GM23338 (cell line): Measurements from ENCODE around the gene OTUD4. TPM values are rescaled to one million over a fixed set of nuclear protein-coding genes. Genes with fewer than 3 reads are reported as not detected.

Experiments
- ATAC-seq: fragments of 200-7000 bp; cut with Tn5 transposase; 3 replicates; pipeline ENCODE4 v1.9.1; 2020
- DNase-seq: peaks from one replicate; pipeline ENCODE4 v3.0.0-alpha.2; 2015; ENCODE audit warnings: low spot score
- H2AFZ ChIP-seq: fragments of 200-600 bp; sonication (generic); 2 replicates; pipeline ENCODE4 v1.8.0; 2016; ENCODE audit warnings: antibody characterized with exemption, mild to moderate bottlenecking, moderate library complexity
- H3F3A ChIP-seq: fragments of 200-600 bp; sonication (generic); replicated peaks from 2 replicates; pipeline ENCODE4 v1.8.0; 2017; ENCODE audit warnings: antibody characterized with exemption, mixed run types, low read depth
- H3K27ac ChIP-seq: fragments of 200-600 bp; sonication (generic); 2 replicates; pipeline ENCODE4 v1.6.1; 2016; ENCODE audit warnings: low read depth
- H3K27me3 ChIP-seq: fragments of 200-600 bp; sonication (generic); 2 replicates; pipeline ENCODE4 v1.8.0; 2016; ENCODE audit warnings: mild to moderate bottlenecking, mixed run types, moderate library complexity; ENCODE audit not compliant: insufficient read depth
- H3K36me3 ChIP-seq: fragments of 200-600 bp; sonication (generic); 2 replicates; pipeline ENCODE4 v1.8.0; 2016; ENCODE audit warnings: mild to moderate bottlenecking; ENCODE audit not compliant: insufficient read depth
- H3K4me1 ChIP-seq: fragments of 200-600 bp; sonication (generic); 2 replicates; pipeline ENCODE4 v1.8.0; 2016; ENCODE audit warnings: mild to moderate bottlenecking, moderate library complexity; ENCODE audit not compliant: insufficient read depth
- H3K4me2 ChIP-seq: fragments of 200-600 bp; sonication (generic); 2 replicates; pipeline ENCODE4 v1.7.1; 2017; ENCODE audit warnings: mixed run types
- H3K4me3 ChIP-seq: fragments of 200-600 bp; sonication (generic); 2 replicates; pipeline ENCODE4 v1.6.1; 2016; ENCODE audit warnings: mixed run types
- H3K79me2 ChIP-seq: fragments of 200-600 bp; sonication (generic); replicated peaks from 2 replicates; pipeline ENCODE4 v1.8.0; 2017; ENCODE audit warnings: mild to moderate bottlenecking; ENCODE audit not compliant: insufficient read depth
- H3K9me2 ChIP-seq: fragments of 200-600 bp; sonication (generic); 2 replicates; pipeline ENCODE4 v1.8.0; 2017; ENCODE audit not compliant: insufficient read depth
- H4K20me1 ChIP-seq: fragments of 200-600 bp; sonication (generic); replicated peaks from 2 replicates; pipeline ENCODE4 v1.8.0; 2017; ENCODE audit warnings: mild to moderate bottlenecking; ENCODE audit not compliant: insufficient read depth
- H3K27ac Mint-ChIP-seq: 2 replicates; pipeline ENCODE4 v1.8.0; 2020; ENCODE audit warnings: inconsistent platforms, mild to moderate bottlenecking, moderate library complexity, mixed read lengths
- H3K27me3 Mint-ChIP-seq: 3 replicates; pipeline ENCODE4 v1.8.0; 2022; ENCODE audit warnings: low read depth, mild to moderate bottlenecking, moderate library complexity, mixed read lengths, inconsistent platforms; ENCODE audit not compliant: insufficient read depth, poor library complexity
- H3K36me3 Mint-ChIP-seq: 3 replicates; pipeline ENCODE4 v1.8.0; 2021; ENCODE audit warnings: low read depth, mild to moderate bottlenecking, inconsistent platforms, moderate library complexity, mixed read lengths
- H3K4me1 Mint-ChIP-seq: 3 replicates; pipeline ENCODE4 v1.8.0; 2020; ENCODE audit warnings: mild to moderate bottlenecking, inconsistent platforms, mixed read lengths
- H3K4me3 Mint-ChIP-seq: 3 replicates; pipeline ENCODE4 v1.8.0; 2021; ENCODE audit warnings: moderate library complexity, mild to moderate bottlenecking, inconsistent platforms, mixed read lengths
- H3K9me3 Mint-ChIP-seq: 3 replicates; pipeline ENCODE4 v1.8.0; 2020; ENCODE audit warnings: moderate library complexity, mild to moderate bottlenecking, inconsistent platforms, mixed read lengths
- CREB1 ChIP-seq: fragments of 250-450 bp; sonication (Bioruptor Pico); IDR thresholded peaks from 2 replicates; pipeline ENCODE4 v1.5.0; 2020; ENCODE audit warnings: low read depth, mild to moderate bottlenecking, moderate library complexity
- CTCF ChIP-seq, 2 experiments: fragments of 200-600 bp in 1 of 2; sonication (generic) in 1 of 2; conservative IDR thresholded peaks; 2 replicates each; pipeline versions ENCODE4 v1.5.1 to v1.6.1; 2016 to 2017; ENCODE audit warnings: antibody characterized with exemption in 2 of 2, low read depth in 2 of 2, mild to moderate bottlenecking in 2 of 2, moderate library complexity in 1 of 2
- ETS1 ChIP-seq: IDR thresholded peaks from 2 replicates; pipeline ENCODE4 v1.6.1; 2016; ENCODE audit warnings: antibody characterized with exemption
- EZH2 ChIP-seq: fragments of 200-600 bp; sonication (generic); IDR thresholded peaks from one replicate; pipeline ENCODE4 v1.8.0; 2017; ENCODE audit warnings: antibody characterized with exemption, mild to moderate bottlenecking, low read depth; ENCODE audit not compliant: unreplicated experiment
- EZH2phosphoT487 ChIP-seq: fragments of 200-600 bp; sonication (generic); IDR thresholded peaks from one replicate; pipeline ENCODE4 v1.8.1; 2018; ENCODE audit warnings: antibody characterized with exemption; ENCODE audit not compliant: unreplicated experiment
- JUNB ChIP-seq: IDR thresholded peaks from one replicate; pipeline ENCODE4 v1.6.1; 2016; ENCODE audit warnings: antibody characterized with exemption; ENCODE audit not compliant: unreplicated experiment
- NANOG ChIP-seq: IDR thresholded peaks from 2 replicates; pipeline ENCODE4 v1.6.1; 2016; ENCODE audit warnings: antibody characterized with exemption, borderline replicate concordance
- POLR2AphosphoS5 ChIP-seq: IDR thresholded peaks from 2 replicates; pipeline ENCODE4 v1.6.1; 2016; ENCODE audit warnings: antibody characterized with exemption, low read depth
- REST ChIP-seq: IDR thresholded peaks from one replicate; pipeline ENCODE4 v1.6.1; 2018; ENCODE audit warnings: antibody characterized with exemption; ENCODE audit not compliant: unreplicated experiment
- STAT1 ChIP-seq: IDR thresholded peaks from one replicate; pipeline ENCODE4 v1.6.1; 2016; ENCODE audit warnings: antibody characterized with exemption; ENCODE audit not compliant: unreplicated experiment
- ZNF114 ChIP-seq: fragments of 250-450 bp; sonication (Bioruptor Pico); IDR thresholded peaks from 2 replicates; pipeline ENCODE4 v1.5.0; 2020; ENCODE audit warnings: mild to moderate bottlenecking, moderate library complexity
- ZNF331 ChIP-seq: fragments of 250-450 bp; sonication (Bioruptor Pico); IDR thresholded peaks from 2 replicates; pipeline ENCODE4 v1.5.0; 2020; ENCODE audit warnings: low read depth, mild to moderate bottlenecking, moderate library complexity
- ZNF462 ChIP-seq: fragments of 250-450 bp; sonication (Bioruptor Pico); IDR thresholded peaks from 2 replicates; pipeline ENCODE4 v1.5.0; 2020; ENCODE audit warnings: mild to moderate bottlenecking, moderate library complexity
- polyA plus RNA-seq: library from polyadenylated mRNA; unstranded; fragments of >200 nt; fragmentation: Nextera tagmentation; extraction: Ambion mirVana; gene quantifications from 2 replicates; pipeline ENCODE4 v1.2.1, GENCODE V29; 2016
- total RNA-seq: library from RNA; depleted of rRNA; stranded (reverse); fragments of >200 nt; shearing (Covaris generic); gene quantifications from 2 replicates; pipeline ENCODE4 v1.2.3, GENCODE V29; 2014

OTUD4 gene
- total and polyA plus RNA-seq, 2 experiments from 2014 or later = 17.9 to 53.2 TPM

- H3K36me3 ChIP-seq = no peaks in the 10 kb centered on the region
- H3K27ac Mint-ChIP-seq = no peak overlapping the region
- peaks cover 5% of the 10 kb centered on the region for H3K27me3 Mint-ChIP-seq
- H3K27me3 ChIP-seq = no peaks in the 10 kb centered on the region
- DNase-seq (no peak), ATAC-seq (no peak)
- no peaks in the 10 kb centered on the region for H3F3A ChIP-seq
- H3K36me3 Mint-ChIP-seq = no peaks in the 10 kb centered on the region; the same call in 2 of the 3 replicates
- H3K4me3 ChIP-seq = no peak overlapping the region
- H4K20me1 ChIP-seq = no peaks in the 10 kb centered on the region
- H3K4me1 ChIP-seq = no peaks in the 10 kb centered on the region; the same call in 1 of the 2 replicates
- no peak overlapping the region for H3K4me3 Mint-ChIP-seq
- H3K9me3 Mint-ChIP-seq = no peaks in the 10 kb centered on the region
- TF ChIP-seq EZH2 = no peak
- no peak for TF ChIP-seq JUNB
- TF ChIP-seq CTCF (conservative IDR thresholded peaks at IDR 0.05; ENCODE audit: low read depth in 2 of 2) = no peak
- TF ChIP-seq REST = no peak
- TF ChIP-seq POLR2AphosphoS5 = no peak
- no peak for TF ChIP-seq NANOG
- TF ChIP-seq ETS1 = no peak
- no peak for TF ChIP-seq STAT1
- TF ChIP-seq EZH2phosphoT487 = no peak
- no peak for TF ChIP-seq ZNF114 (CRISPR knock-in tag)
- no peak for TF ChIP-seq CREB1 (CRISPR knock-in tag)
- no peak for TF ChIP-seq ZNF331
- TF ChIP-seq ZNF462 = no peak
- no peak overlapping the region for H2AFZ ChIP-seq
- no peaks in the 10 kb centered on the region for H3K9me2 ChIP-seq
- no peak overlapping the region for H3K4me2 ChIP-seq
- peaks cover 9% of the 10 kb centered on the region for H3K79me2 ChIP-seq
- peaks cover 6% of the 10 kb centered on the region for H3K4me1 Mint-ChIP-seq
- H3K27ac ChIP-seq = no peak overlapping the region
Observed at GRCh38 chr4:145183581-145183980, 3.2 kb upstream of the OTUD4 start.
